22Rv1 (cell line): ENCODE data around the gene UNC13B.

ENCODE experiments used
- CTCF ChIP-seq: fragments of 450-650 bp; IDR thresholded peaks from 2 replicates; pipeline ENCODE4 v1.5.1; 2017; ENCODE audit warnings: mild to moderate bottlenecking
- ZFX ChIP-seq: fragments of 450-650 bp; IDR thresholded peaks from 2 replicates; pipeline ENCODE4 v1.6.1; 2017; ENCODE audit warnings: antibody characterized with exemption, borderline replicate concordance

GRCh38 chr9:35446012-35446411 lies 284.2 kb downstream of the UNC13B start:
- no peak for TF ChIP-seq CTCF
- TF ChIP-seq ZFX: no peak
